K562 (cell line): Measurements from ENCODE around the gene MIER2.

Source experiments
- GATAD2A ChIP-seq: fragments of 450-650 bp; IDR thresholded peaks from 2 replicates; pipeline ENCODE4 v1.6.1; 2017
- HCFC1 ChIP-seq: IDR thresholded peaks from 2 replicates; pipeline ENCODE4 v1.6.1; 2012; ENCODE audit warnings: low read depth, low read length, improper control_type of control experiment
- KHSRP ChIP-seq: fragments of 450-650 bp; IDR thresholded peaks from 2 replicates; pipeline ENCODE4 v1.6.1; 2017
- PHF20 ChIP-seq: fragments of 450-650 bp; IDR thresholded peaks from 2 replicates; pipeline ENCODE4 v1.6.1; 2018; ENCODE audit not compliant: partially characterized antibody
- REST ChIP-seq, 2 experiments: fragments of 450-650 bp; formaldehyde crosslinking in 1 of 2; IDR thresholded peaks; 2 replicates each; pipeline versions ENCODE4 v1.4.0 to v1.6.1; 2014 to 2020; ENCODE audit warnings: mild to moderate bottlenecking in 2 of 2, borderline replicate concordance in 1 of 2, low read depth in 1 of 2
- TF ChIP-seq, protein P1 (sequence below), 2 experiments: IDR thresholded peaks in 1 of 2; conservative IDR thresholded peaks in 1 of 2; 2 replicates each; pipeline ENCODE4 v1.6.1; 2016; ENCODE audit warnings: low read depth in 2 of 2, mild to moderate bottlenecking in 1 of 2, missing compliant biosample characterization in 1 of 2, missing genetic modification characterization in 1 of 2, moderate library complexity in 1 of 2

- TF ChIP-seq REST (IDR thresholded peaks at IDR 0.05; ENCODE audit: borderline replicate concordance) (no peak), REST (CRISPR knock-in tag; IDR thresholded peaks at IDR 0.05; ENCODE audit: low read depth) (no peak), PHF20 (no peak), HCFC1 (no peak), KHSRP (no peak), GATAD2A (no peak)
- TF ChIP-seq, protein P1, sequence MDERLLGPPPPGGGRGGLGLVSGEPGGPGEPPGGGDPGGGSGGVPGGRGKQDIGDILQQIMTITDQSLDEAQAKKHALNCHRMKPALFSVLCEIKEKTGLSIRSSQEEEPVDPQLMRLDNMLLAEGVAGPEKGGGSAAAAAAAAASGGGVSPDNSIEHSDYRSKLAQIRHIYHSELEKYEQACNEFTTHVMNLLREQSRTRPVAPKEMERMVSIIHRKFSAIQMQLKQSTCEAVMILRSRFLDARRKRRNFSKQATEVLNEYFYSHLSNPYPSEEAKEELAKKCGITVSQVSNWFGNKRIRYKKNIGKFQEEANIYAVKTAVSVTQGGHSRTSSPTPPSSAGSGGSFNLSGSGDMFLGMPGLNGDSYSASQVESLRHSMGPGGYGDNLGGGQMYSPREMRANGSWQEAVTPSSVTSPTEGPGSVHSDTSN (CRISPR knock-in tag; IDR thresholded peaks at IDR 0.05; ENCODE audit: low read depth), result no peak
- TF ChIP-seq, protein P1 (tag; conservative IDR thresholded peaks at IDR 0.05; ENCODE audit: low read depth), result no peak
Measured at GRCh38 chr19:389935-390289, 45.3 kb upstream of the MIER2 start.
